CD4-positive, alpha-beta T cell treated with Interleukin-15 for 4 hours (primary cell): ENCODE data around the gene POLG2.

Source experiments
- DNase-seq: peaks from one replicate; pipeline ENCODE4 v3.0.0-alpha.2; 2020; ENCODE audit warnings: low spot score

Gene POLG2

GRCh38 chr17:64496786-64497564, at the start of gene POLG2:
Gene POLG2 (minus strand): TSS chr17:64497054. CDS start chr17:64496968, 86 bp downstream.
- peak; percentile 95 for DNase-seq

DNA sequence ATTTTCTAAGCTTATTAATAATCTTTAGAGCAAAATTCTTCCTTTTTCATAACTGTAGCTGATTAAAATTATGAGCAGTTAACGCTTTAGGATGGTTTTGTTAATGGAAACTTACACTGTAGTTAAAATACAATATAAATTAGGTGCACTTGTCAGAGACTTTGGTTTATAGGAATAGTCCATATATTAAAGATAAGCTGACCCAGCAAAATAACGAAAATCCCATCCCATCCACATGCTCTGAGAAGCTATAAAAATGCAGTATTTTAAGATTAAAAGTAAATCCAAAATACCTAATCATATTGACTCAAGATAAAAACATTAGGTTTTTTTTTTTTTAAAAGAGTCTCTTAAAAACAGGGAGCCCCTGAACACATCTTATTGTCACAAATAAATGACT, 47.9 kb upstream of the POLG2 start:
- DNase-seq = no peak

DNA sequence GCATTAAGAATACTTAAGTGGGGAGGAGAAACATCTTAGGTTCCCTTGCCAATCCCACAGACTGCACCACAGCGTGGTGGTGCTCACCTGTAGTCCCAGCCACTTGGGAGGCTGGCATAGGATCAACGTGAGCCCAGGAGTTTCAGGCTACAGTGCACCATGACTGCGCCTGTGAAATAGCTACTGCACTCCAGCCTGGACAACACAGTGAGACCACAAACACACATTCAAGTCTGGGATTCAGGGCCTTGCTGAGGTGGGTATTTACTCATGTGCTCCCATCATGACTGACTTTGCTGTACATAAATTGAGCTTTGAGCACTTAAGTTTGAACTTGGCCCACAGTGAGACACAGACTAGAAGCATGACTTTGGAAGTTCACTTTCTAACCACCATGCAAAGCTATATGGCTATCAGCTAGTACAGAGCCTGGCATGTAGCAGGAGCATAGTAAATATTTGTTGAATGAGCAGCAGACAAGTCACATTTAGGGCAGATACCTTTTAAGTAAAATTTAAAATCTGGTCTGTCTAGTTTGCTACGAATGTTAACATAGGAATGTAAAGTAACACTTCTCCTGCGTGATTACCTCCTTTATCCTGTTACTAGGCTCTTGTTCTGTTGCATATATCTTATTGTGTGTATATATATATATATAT, 43.4 kb upstream of the POLG2 start:
- no peak for DNase-seq

GRCh38 chr17:64538508-64539130, 41.8 kb upstream of the POLG2 start:
- DNase-seq = no peak

DNA sequence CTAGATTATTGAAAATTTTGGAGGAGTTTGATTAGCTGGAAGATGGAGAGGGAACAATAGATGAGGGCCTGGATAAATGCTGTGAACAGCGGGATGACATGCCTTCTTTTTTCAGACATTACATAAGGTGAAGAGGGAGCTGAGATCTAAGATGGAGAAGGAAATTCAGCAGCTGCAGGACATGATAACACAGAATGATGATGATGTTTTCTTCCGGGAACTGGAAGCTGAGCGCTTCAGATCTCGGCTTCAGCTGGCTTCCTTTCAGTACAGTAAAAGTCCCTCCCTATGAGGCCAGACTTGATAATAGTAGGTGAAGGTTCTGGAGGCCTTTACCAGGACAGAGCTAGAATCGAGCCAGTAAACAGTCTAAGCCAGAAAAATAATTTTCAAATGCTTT, 40.6 kb upstream of the POLG2 start:
- no peak for DNase-seq

DNA sequence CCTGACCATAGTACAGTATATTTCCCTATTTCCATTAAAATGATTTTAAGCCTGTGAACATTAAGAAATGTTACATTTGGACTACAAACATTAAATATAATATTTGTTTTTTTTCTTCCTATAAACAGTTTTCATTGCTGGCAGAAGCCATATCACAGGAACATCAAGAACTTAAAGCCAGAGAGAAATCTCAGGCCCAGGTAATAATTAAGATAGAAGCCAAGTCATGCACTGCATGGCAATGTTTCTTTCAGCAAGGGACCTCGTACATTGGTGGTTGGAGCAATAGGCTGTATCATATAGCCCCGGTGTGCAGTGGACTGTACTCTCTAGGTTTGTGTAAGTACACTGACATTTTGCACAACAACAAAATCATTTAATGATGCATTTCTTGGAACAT, 40.1 kb upstream of the POLG2 start:
- no peak for DNase-seq

DNA sequence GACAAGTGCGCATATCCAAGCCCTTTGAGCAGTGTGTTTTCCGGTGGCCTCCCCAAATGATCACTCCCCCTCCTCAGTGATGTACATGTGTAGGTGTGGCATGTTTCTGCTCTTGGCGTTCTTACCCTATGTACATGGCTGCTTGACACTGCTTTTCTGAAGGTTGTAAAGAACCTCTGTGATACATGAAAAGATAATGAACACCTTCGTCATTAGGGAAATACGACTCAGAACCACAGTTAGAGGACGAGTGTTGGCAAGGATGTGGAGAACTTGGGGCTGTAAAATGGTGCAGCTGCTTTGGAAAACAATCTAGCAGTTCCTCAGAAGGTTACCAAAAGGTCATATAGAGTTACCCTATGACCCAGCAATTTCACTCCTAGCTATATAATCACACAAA, 38.5 kb upstream of the POLG2 start:
- no peak for DNase-seq

DNA sequence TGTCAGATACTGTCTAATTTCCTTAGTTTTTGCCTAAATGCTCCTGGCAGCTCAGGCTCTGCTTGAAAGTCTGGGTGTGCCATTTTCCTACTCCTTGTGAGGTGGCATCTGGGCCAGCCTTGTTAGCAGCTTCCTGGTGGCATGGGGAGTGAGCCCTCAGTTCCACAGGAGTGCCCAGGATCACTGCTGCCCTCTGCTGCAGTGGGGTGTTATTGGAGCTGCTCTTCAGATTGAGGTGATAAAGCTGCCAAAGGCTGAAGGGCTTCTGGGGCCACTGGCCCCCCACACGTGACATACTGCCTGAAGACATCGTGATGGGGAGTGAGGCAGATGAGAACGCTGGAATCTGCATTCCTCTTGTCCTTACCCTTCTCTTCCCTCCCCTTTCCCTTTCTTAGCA, 37.3 kb upstream of the POLG2 start:
- DNase-seq = peak; percentile 4

DNA sequence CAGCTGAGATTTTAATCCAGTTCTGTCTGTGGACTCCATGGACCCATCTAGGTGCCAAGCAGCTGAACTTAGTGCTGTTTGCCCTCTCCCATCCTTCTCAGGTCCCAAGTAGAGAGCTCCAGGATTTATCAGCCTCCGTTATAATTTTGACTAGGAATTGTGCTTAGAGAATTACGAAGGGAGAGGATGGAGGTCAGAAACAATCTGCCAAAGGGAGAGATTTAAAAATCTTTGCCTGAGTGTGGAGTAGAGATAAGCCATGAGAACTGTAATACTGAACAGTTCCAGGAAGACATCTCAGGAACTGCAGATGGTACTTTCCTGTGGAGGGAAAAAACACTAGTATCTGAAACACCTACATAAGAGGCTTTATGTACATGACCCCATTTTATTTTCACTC, 36.9 kb upstream of the POLG2 start:
- no peak for DNase-seq

- no peak for DNase-seq
These were observed 35.6 kb upstream of the POLG2 start for GRCh38 chr17:64532409-64532808.

DNA sequence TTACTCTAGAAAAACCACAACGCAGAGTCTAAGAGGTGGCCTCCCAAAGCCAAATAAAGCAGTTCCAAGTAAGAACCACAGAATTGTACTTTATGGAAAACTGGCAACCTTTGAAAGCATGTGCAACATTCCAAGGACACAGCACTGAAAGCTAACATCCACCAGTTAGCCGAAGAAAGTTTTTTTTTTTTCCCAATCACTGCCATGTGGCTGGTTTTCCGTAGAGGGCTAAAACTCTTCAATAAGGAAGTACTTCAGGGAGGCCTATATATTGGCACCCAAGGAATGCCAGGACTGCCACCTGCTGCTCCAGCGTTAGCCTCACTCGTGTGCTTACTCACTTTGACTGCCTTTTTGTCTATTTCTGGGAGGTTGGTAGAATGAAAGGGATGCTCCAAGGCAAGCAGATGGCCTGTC, 35.1 kb upstream of the POLG2 start:
- no peak for DNase-seq

GRCh38 chr17:64529221-64529620, 32.4 kb upstream of the POLG2 start:
- DNase-seq = no peak

DNA sequence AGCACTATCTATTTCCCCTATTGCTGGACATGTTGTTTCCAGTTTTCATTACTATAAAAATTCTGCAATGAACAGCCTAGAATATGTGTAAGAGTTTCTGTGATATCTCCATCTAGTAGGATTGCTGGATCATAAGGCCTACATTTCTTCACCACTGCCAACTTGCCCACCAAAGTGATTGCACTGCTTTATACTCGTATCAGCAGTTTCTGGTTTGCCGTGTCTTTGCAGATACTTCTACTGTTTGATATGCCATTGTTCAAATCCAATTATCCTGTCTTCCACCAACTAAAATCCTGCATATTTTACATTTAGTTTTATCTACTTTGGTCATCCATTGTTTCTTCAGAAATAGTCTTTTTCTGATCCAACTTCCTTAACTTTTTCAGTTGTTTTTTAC, 31.1 kb upstream of the POLG2 start:
- DNase-seq = no peak

GRCh38 chr17:64520359-64520758, 23.5 kb upstream of the POLG2 start:
- DNase-seq = no peak

- no peak for DNase-seq
These were observed 22.7 kb upstream of the POLG2 start for GRCh38 chr17:64519601-64520000.

- no peak for DNase-seq
These were observed 19.0 kb upstream of the POLG2 start for GRCh38 chr17:64515829-64516228.

- no peak for DNase-seq
These were observed 18.6 kb upstream of the POLG2 start for GRCh38 chr17:64515419-64515818.

DNA sequence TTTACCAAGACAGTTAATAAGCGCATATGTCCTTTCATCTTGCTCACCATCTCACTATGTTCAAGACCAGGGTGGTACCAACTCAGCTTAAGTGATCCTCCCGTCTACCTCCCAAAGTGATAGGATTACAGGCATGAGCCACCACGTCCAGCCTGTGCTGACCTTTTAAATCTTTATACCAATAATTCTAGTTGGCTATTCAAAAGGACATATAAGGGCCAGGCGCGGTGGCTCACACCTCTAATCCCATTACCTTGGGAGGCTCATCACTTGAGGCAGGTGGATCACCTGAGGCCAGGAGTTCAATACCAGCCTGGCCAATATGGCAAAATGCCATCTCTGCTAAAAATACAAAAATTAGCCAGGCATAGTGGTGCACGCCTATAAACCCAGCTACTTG, 12.3 kb upstream of the POLG2 start:
- DNase-seq = no peak

- DNase-seq = no peak
These were observed 11.8 kb upstream of the POLG2 start for GRCh38 chr17:64508683-64509082.

DNA sequence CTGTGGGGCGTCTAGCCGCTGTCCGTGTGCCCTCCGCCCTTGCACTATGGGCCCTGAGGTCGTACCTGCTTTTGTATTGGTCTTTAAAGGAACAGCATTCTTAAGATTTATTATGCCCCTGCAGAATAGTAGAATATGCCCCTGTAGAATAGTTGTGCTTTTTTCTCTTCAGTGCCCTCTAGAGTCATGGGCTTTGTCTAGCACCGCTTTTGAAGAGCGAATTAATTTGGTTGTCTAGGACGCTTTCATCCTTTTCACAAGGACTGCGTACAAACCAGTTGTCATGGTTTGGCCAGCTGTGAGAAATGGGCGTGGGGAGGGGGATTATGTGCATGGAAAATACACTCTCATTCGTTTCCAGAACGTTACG, 10.5 kb upstream of the POLG2 start:
- peak; percentile 74 for DNase-seq

- DNase-seq = peak; percentile 97
These were observed 9.9 kb upstream of the POLG2 start, which contains the start of gene CEP95 for GRCh38 chr17:64506576-64507412. Gene CEP95 (plus strand): TSS chr17:64506977. CDS start chr17:64507098, 121 bp downstream.

DNA sequence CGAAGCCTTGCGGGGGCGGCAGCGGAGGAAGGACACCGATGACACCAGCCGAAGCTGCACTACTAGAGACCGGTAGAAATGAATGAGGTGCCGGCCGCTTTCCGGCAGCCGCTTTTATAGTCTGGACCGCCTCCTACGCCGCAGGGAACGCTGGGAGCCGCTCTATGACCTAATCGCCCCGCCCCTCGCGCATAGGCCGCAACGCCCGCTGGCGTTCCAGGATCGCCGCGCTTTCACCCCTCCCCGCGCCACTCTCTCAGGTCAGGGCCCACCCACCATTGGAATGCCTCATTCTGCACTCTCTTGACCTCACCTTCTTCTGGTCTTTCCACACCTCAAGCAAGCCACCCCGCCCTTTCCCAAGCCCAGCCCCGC, 9.3 kb upstream of the POLG2 start, which contains the start of gene DDX5:
Gene DDX5 (minus strand): TSS at position 89 of the 375 bp plus-strand sequence. CDS start 170 bp downstream, outside the sequence.
- DNase-seq = peak; percentile 97
